ENCODE data around the gene TGFB2. TPM values are rescaled to one million over a fixed set of nuclear protein-coding genes. Genes with fewer than 3 reads are reported as not detected.

Gene TGFB2
- total and polyA plus RNA-seq, 4 donors = 0.21 to 0.75 (median 0.41) TPM

- WGBS = 81% methylated on average over 1 of the region's 1 CpG
- no peak for TF ChIP-seq ZBTB33 (IDR thresholded peaks at IDR 0.05)
- TF ChIP-seq ATF3 (IDR thresholded peaks at IDR 0.05) = no peak
- TF ChIP-seq RAD21 (IDR thresholded peaks at IDR 0.05) = no peak
- no peak for TF ChIP-seq GABPA (IDR thresholded peaks at IDR 0.05 in 1 of 2, conservative IDR thresholded peaks at IDR 0.05 in 1 of 2)
- TF ChIP-seq FOXA2 (IDR thresholded peaks at IDR 0.05) = no peak
- TF ChIP-seq SP1 (IDR thresholded peaks at IDR 0.05) = no peak
- no peak for TF ChIP-seq EGR1 (IDR thresholded peaks at IDR 0.05; ENCODE audit: low read depth in 2 of 2)
- TF ChIP-seq RXRA (IDR thresholded peaks at IDR 0.05) = no peak
- no peak for TF ChIP-seq HNF4G (IDR thresholded peaks at IDR 0.05)
- TF ChIP-seq CTCF (IDR thresholded peaks at IDR 0.05; ENCODE audit: low read depth, low read length, missing input control) = no peak
- no peak for TF ChIP-seq TAF1 (conservative IDR thresholded peaks at IDR 0.05)
- TF ChIP-seq JUND (IDR thresholded peaks at IDR 0.05) = no peak
- TF ChIP-seq YY1 (IDR thresholded peaks at IDR 0.05) = no peak
- TF ChIP-seq HNF4A (conservative IDR thresholded peaks at IDR 0.05) = no peak
- no peak for TF ChIP-seq FOXA1 (IDR thresholded peaks at IDR 0.05)
- TF ChIP-seq NR2F2 (IDR thresholded peaks at IDR 0.05) = no peak
These were observed 62.5 kb downstream of the TGFB2 start for GRCh38 chr1:218407630-218408029.

GRCh38 chr1:218408135-218408534 is 63.0 kb downstream of the TGFB2 start:
- H3K9me3 ChIP-seq (ENCODE audit: control insufficient read depth in 4 of 4, low read length in 3 of 4) = no peaks in the 10 kb centered on the region
- H3K4me1 ChIP-seq (ENCODE audit: control insufficient read depth in 4 of 4, insufficient read depth in 4 of 4, low read length in 3 of 4) = no peaks in the 10 kb centered on the region
- no peak overlapping the region for H3K4me3 ChIP-seq (ENCODE audit: low read depth in 1 of 3, low read length in 3 of 3)
- no peak for TF ChIP-seq HNF4A (conservative IDR thresholded peaks at IDR 0.05)
- TF ChIP-seq RXRA (IDR thresholded peaks at IDR 0.05) = no peak
- TF ChIP-seq FOXA2 (IDR thresholded peaks at IDR 0.05) = no peak
- TF ChIP-seq CTCF (IDR thresholded peaks at IDR 0.05; ENCODE audit: low read depth, low read length, missing input control) = no peak
- TF ChIP-seq TAF1 (conservative IDR thresholded peaks at IDR 0.05) = no peak
- no peak for TF ChIP-seq RAD21 (IDR thresholded peaks at IDR 0.05)
- 88% methylated on average over 6 of the region's 6 CpGs for WGBS
- H3K27me3 ChIP-seq (ENCODE audit: control insufficient read depth in 4 of 4, insufficient read depth in 4 of 4, low read length in 3 of 4) = no peaks in the 10 kb centered on the region
- H3K9ac ChIP-seq (ENCODE audit: low read depth in 1 of 2, low read length in 2 of 2) = no peak overlapping the region
- no peaks in the 10 kb centered on the region for H3K36me3 ChIP-seq (ENCODE audit: control insufficient read depth in 4 of 4, insufficient read depth in 3 of 4, low read depth in 1 of 4, low read length in 3 of 4)
- H3K27ac ChIP-seq (ENCODE audit: low read depth in 1 of 2, low read length in 2 of 2) = no peak overlapping the region
- DNase-seq (ENCODE audit: low spot score) = no peak

More at GRCh38 chr1:218407630-218408029, 62.5 kb downstream of the TGFB2 start:
- no peak overlapping the region for H3K4me3 ChIP-seq (ENCODE audit: low read depth in 1 of 3, low read length in 3 of 3)
- H3K9ac ChIP-seq (ENCODE audit: low read depth in 1 of 2, low read length in 2 of 2) = no peak overlapping the region
- no peak overlapping the region for H3K27ac ChIP-seq (ENCODE audit: low read depth in 1 of 2, low read length in 2 of 2)
- no peak for DNase-seq (ENCODE audit: low spot score)
- H3K36me3 ChIP-seq (ENCODE audit: control insufficient read depth in 4 of 4, insufficient read depth in 3 of 4, low read depth in 1 of 4, low read length in 3 of 4) = no peaks in the 10 kb centered on the region
- H3K9me3 ChIP-seq (ENCODE audit: control insufficient read depth in 4 of 4, low read length in 3 of 4) = no peaks in the 10 kb centered on the region
- no peaks in the 10 kb centered on the region for H3K4me1 ChIP-seq (ENCODE audit: control insufficient read depth in 4 of 4, insufficient read depth in 4 of 4, low read length in 3 of 4)
- no peaks in the 10 kb centered on the region for H3K27me3 ChIP-seq (ENCODE audit: control insufficient read depth in 4 of 4, insufficient read depth in 4 of 4, low read length in 3 of 4)

Measured in liver (tissue), 9 donors.